Activated CD4-positive, alpha-beta T cell treated with anti-CD3 and anti-CD28 coated beads, Interleukin-2, amount 10 ng/mL, durations not matched to agents 24 days and 14 days (primary cell): Measurements from ENCODE around the gene EFTUD2. TPM values are rescaled to one million over a fixed set of nuclear protein-coding genes. Genes with fewer than 3 reads are reported as not detected.
A peak's percentile ranks its signal among the peaks of the same experiment; 100 is the strongest.

ENCODE experiments used
- DNase-seq: peaks from one replicate; pipeline ENCODE4 v3.0.0; 2022
- H3K27ac Mint-ChIP-seq: one replicate; pipeline ENCODE4 v1.8.0; 2022; ENCODE audit warnings: mild to moderate bottlenecking, mixed read lengths
- H3K27me3 Mint-ChIP-seq: one replicate; pipeline ENCODE4 v1.8.0; 2022; ENCODE audit warnings: mixed read lengths
- H3K36me3 Mint-ChIP-seq: one replicate; pipeline ENCODE4 v1.8.0; 2022; ENCODE audit warnings: low read depth, mild to moderate bottlenecking, mixed read lengths
- H3K4me1 Mint-ChIP-seq: one replicate; pipeline ENCODE4 v1.8.0; 2021; ENCODE audit warnings: mixed read lengths
- H3K4me3 Mint-ChIP-seq: one replicate; pipeline ENCODE4 v1.8.0; 2022; ENCODE audit warnings: mild to moderate bottlenecking, moderate library complexity, mixed read lengths
- H3K9me3 Mint-ChIP-seq: one replicate; pipeline ENCODE4 v1.8.0; 2021; ENCODE audit warnings: mixed read lengths
- intact Hi-C: fragments of 100-400 bp; cut with micrococcal nuclease; formaldehyde crosslinking; loops from one replicate; pipeline ENCODE4 v1.15.1; 2023
- total RNA-seq: library from RNA; stranded (reverse); gene quantifications from 2 replicates; pipeline ENCODE4 v1.2.3, GENCODE V29; 2022

Gene EFTUD2
- total RNA-seq, 1 donor from 2014 or later: 262 TPM

GRCh38 chr17:44920565-44920940 lies 21.3 kb upstream of the EFTUD2 start:
- intact Hi-C loops: loop anchor here (1.0 to 2.0 kb wide), 2 partner anchors 102 to 178 kb away; no protein-coding TSS in a partner anchor
- H3K36me3 Mint-ChIP-seq: peaks cover under 1% of the 10 kb centered on the region

GRCh38 chr17:44919885-44920564 lies 20.8 kb upstream of the EFTUD2 start:
- Mint-ChIP-seq H3K36me3 (no peaks in the 10 kb centered on the region), H3K4me1 (peaks cover 2% of the 10 kb centered on the region), H3K27me3 (peaks cover 29% of the 10 kb centered on the region), H3K27ac (no peak overlapping the region), H3K9me3 (no peaks in the 10 kb centered on the region), H3K4me3 (no peak overlapping the region)
- intact Hi-C loops: loop anchor here (1.0 to 2.0 kb wide), 2 partner anchors 102 to 179 kb away; no protein-coding TSS in a partner anchor
- peak; percentile 88 for DNase-seq

More at GRCh38 chr17:44920565-44920940, 21.3 kb upstream of the EFTUD2 start:
- H3K4me3 Mint-ChIP-seq: no peak overlapping the region
- H3K27ac Mint-ChIP-seq: no peak overlapping the region
- DNase-seq: no peak
- peaks cover 2% of the 10 kb centered on the region for H3K4me1 Mint-ChIP-seq
- no peaks in the 10 kb centered on the region for H3K9me3 Mint-ChIP-seq
- peaks cover 29% of the 10 kb centered on the region for H3K27me3 Mint-ChIP-seq

GRCh38 chr17:44919411-44919810 lies 20.2 kb upstream of the EFTUD2 start:
- Mint-ChIP-seq H3K4me3 (no peak overlapping the region), H3K27me3 (peaks cover 32% of the 10 kb centered on the region), H3K27ac (no peak overlapping the region), H3K9me3 (no peaks in the 10 kb centered on the region), H3K36me3 (no peaks in the 10 kb centered on the region), H3K4me1 (peaks cover 2% of the 10 kb centered on the region)
- intact Hi-C loops: no loop called here
- DNase-seq: no peak

GRCh38 chr17:44918006-44918405 lies 18.8 kb upstream of the EFTUD2 start:
- H3K27ac Mint-ChIP-seq: no peak overlapping the region
- H3K9me3 Mint-ChIP-seq: no peaks in the 10 kb centered on the region
- H3K27me3 Mint-ChIP-seq: peaks cover 38% of the 10 kb centered on the region
- H3K36me3 Mint-ChIP-seq: no peaks in the 10 kb centered on the region
- no peak for DNase-seq
- peaks cover 6% of the 10 kb centered on the region for H3K4me1 Mint-ChIP-seq
- no peak overlapping the region for H3K4me3 Mint-ChIP-seq
- intact Hi-C loops: no loop called here

GRCh38 chr17:44917456-44917855 lies 18.2 kb upstream of the EFTUD2 start:
- H3K27ac Mint-ChIP-seq: no peak overlapping the region
- H3K4me3 Mint-ChIP-seq: no peak overlapping the region
- DNase-seq: no peak
- intact Hi-C loops: no loop called here
- peaks cover 42% of the 10 kb centered on the region for H3K27me3 Mint-ChIP-seq
- H3K36me3 Mint-ChIP-seq: no peaks in the 10 kb centered on the region
- H3K4me1 Mint-ChIP-seq: peaks cover 6% of the 10 kb centered on the region
- no peaks in the 10 kb centered on the region for H3K9me3 Mint-ChIP-seq

- H3K36me3 Mint-ChIP-seq: no peaks in the 10 kb centered on the region
- no peak for DNase-seq
- H3K4me1 Mint-ChIP-seq: peaks cover 6% of the 10 kb centered on the region
- H3K27ac Mint-ChIP-seq: no peak overlapping the region
- H3K9me3 Mint-ChIP-seq: no peaks in the 10 kb centered on the region
- no peak overlapping the region for H3K4me3 Mint-ChIP-seq
- intact Hi-C loops: no loop called here
- H3K27me3 Mint-ChIP-seq: peaks cover 43% of the 10 kb centered on the region
These were observed 17.6 kb upstream of the EFTUD2 start for GRCh38 chr17:44916781-44917241.

GRCh38 chr17:44915862-44916780 lies 16.9 kb upstream of the EFTUD2 start:
- intact Hi-C loops: no loop called here
- no peak overlapping the region for H3K4me3 Mint-ChIP-seq
- no peak overlapping the region for H3K27ac Mint-ChIP-seq
- H3K27me3 Mint-ChIP-seq: peaks cover 43% of the 10 kb centered on the region
- no peak for DNase-seq
- H3K36me3 Mint-ChIP-seq: no peaks in the 10 kb centered on the region
- H3K9me3 Mint-ChIP-seq: no peaks in the 10 kb centered on the region
- H3K4me1 Mint-ChIP-seq: peaks cover 8% of the 10 kb centered on the region

GRCh38 chr17:44915321-44915726 lies 16.1 kb upstream of the EFTUD2 start, which contains the start of gene GFAP:
TSS of gene GFAP (minus strand) at chr17:44915500. CDS start at chr17:44915486, 14 bp downstream.
- Mint-ChIP-seq H3K36me3 (no peaks in the 10 kb centered on the region), H3K4me3 (no peak within 1 kb of the TSS), H3K9me3 (no peaks in the 10 kb centered on the region), H3K27me3 (peaks cover 41% of the 10 kb centered on the region), H3K27ac (no peak within 1 kb of the TSS), H3K4me1 (peaks cover 9% of the 10 kb centered on the region)
- no peak for DNase-seq
- intact Hi-C loops: no loop called here

GRCh38 chr17:44914698-44915271 lies 15.5 kb upstream of the EFTUD2 start:
- H3K4me3 Mint-ChIP-seq: no peak overlapping the region
- intact Hi-C loops: no loop called here
- DNase-seq: no peak
- H3K27me3 Mint-ChIP-seq: peaks cover 36% of the 10 kb centered on the region
- H3K9me3 Mint-ChIP-seq: no peaks in the 10 kb centered on the region
- peaks cover 9% of the 10 kb centered on the region for H3K4me1 Mint-ChIP-seq
- no peaks in the 10 kb centered on the region for H3K36me3 Mint-ChIP-seq
- no peak overlapping the region for H3K27ac Mint-ChIP-seq

GRCh38 chr17:44914148-44914547 lies 14.9 kb upstream of the EFTUD2 start:
- no peak overlapping the region for H3K4me3 Mint-ChIP-seq
- no peaks in the 10 kb centered on the region for H3K36me3 Mint-ChIP-seq
- no peak for DNase-seq
- H3K4me1 Mint-ChIP-seq: peaks cover 9% of the 10 kb centered on the region
- intact Hi-C loops: no loop called here
- no peaks in the 10 kb centered on the region for H3K9me3 Mint-ChIP-seq
- H3K27ac Mint-ChIP-seq: no peak overlapping the region
- H3K27me3 Mint-ChIP-seq: peaks cover 33% of the 10 kb centered on the region

GRCh38 chr17:44913676-44914075 lies 14.4 kb upstream of the EFTUD2 start:
- Mint-ChIP-seq H3K9me3 (no peaks in the 10 kb centered on the region), H3K36me3 (no peaks in the 10 kb centered on the region), H3K27ac (no peak overlapping the region), H3K27me3 (peaks cover 33% of the 10 kb centered on the region), H3K4me1 (peaks cover 9% of the 10 kb centered on the region), H3K4me3 (no peak overlapping the region)
- intact Hi-C loops: no loop called here
- no peak for DNase-seq

GRCh38 chr17:44912763-44913544 lies 13.7 kb upstream of the EFTUD2 start:
- DNase-seq: no peak
- Mint-ChIP-seq H3K27me3 (peaks cover 28% of the 10 kb centered on the region), H3K4me3 (peak overlapping the region; percentile 45), H3K4me1 (peaks cover 9% of the 10 kb centered on the region), H3K9me3 (no peaks in the 10 kb centered on the region), H3K27ac (no peak overlapping the region), H3K36me3 (no peaks in the 10 kb centered on the region)
- intact Hi-C loops: no loop called here
